HEK293 (cell line): Measurements from ENCODE around the gene PEAR1.

Experiments
- CTCF ChIA-PET: fragments of 350-600 bp; formaldehyde crosslinking; extraction: SDS; loops from one replicate; lab custom pipeline; 2021; ENCODE audit warnings: antibody characterized with exemption; lab: Yijun Ruan, JAX
- POLR2A ChIA-PET: fragments of 300-600 bp; formaldehyde crosslinking; extraction: SDS; loops from one replicate; lab custom pipeline; 2020; ENCODE audit warnings: antibody characterized with exemption, inconsistent platforms; lab: Yijun Ruan, JAX
- H3K27ac ChIP-seq: fragments of 200-500 bp; sonication (Bioruptor generic); 2 replicates; pipeline ENCODE4 v1.5.1; 2014; ENCODE audit warnings: low read depth, low read length, control low read depth, inconsistent platforms; ENCODE audit errors: extremely low read depth
- H3K36me3 ChIP-seq, 2 experiments: fragments of 200-500 bp in 1 of 2; sonication (Bioruptor generic) in 1 of 2; 1 replicate in 1 of 2; 2 replicates in 1 of 2; pipeline ENCODE4 v1.5.1; 2014 to 2017; ENCODE audit warnings: inconsistent platforms in 2 of 2, low read length in 2 of 2; ENCODE audit not compliant: control insufficient read depth in 2 of 2, insufficient read depth in 1 of 2
- H3K4me1 ChIP-seq: fragments of 200-500 bp; sonication (Bioruptor generic); 2 replicates; pipeline ENCODE4 v1.5.1; 2014; ENCODE audit warnings: mild to moderate bottlenecking, low read length, inconsistent platforms; ENCODE audit not compliant: control insufficient read depth, insufficient read depth
- H3K4me3 ChIP-seq: 2 replicates; pipeline ENCODE4 v1.5.1; 2011; ENCODE audit warnings: low read depth, mild to moderate bottlenecking, control low read depth, low read length, moderate library complexity
- H3K9me3 ChIP-seq: fragments of 200-500 bp; sonication (Bioruptor generic); 2 replicates; pipeline ENCODE4 v1.5.1; 2014; ENCODE audit warnings: low read depth, low read length, inconsistent platforms; ENCODE audit not compliant: control insufficient read depth, insufficient read depth
- EGR2 ChIP-seq: fragments of 450-650 bp; formaldehyde crosslinking; IDR thresholded peaks from 2 replicates; pipeline ENCODE4 v1.5.1; 2016; ENCODE audit warnings: low read depth, missing biosample characterization, missing genetic modification characterization
- GLIS1 ChIP-seq: fragments of 450-650 bp; formaldehyde crosslinking; IDR thresholded peaks from 2 replicates; pipeline ENCODE4 v1.5.1; 2016; ENCODE audit warnings: missing biosample characterization, missing genetic modification characterization
- KLF1 ChIP-seq: fragments of 450-650 bp; formaldehyde crosslinking; IDR thresholded peaks from 2 replicates; pipeline ENCODE4 v1.5.1; 2016; ENCODE audit warnings: missing biosample characterization, missing genetic modification characterization
- PRDM1 ChIP-seq: fragments of 450-650 bp; formaldehyde crosslinking; IDR thresholded peaks from 2 replicates; pipeline ENCODE4; 2016; ENCODE audit warnings: missing biosample characterization, missing genetic modification characterization
- SP2 ChIP-seq: fragments of 450-650 bp; formaldehyde crosslinking; IDR thresholded peaks from 2 replicates; pipeline ENCODE4 v1.5.1; 2016; ENCODE audit warnings: missing biosample characterization, missing genetic modification characterization
- SP7 ChIP-seq: fragments of 450-650 bp; formaldehyde crosslinking; IDR thresholded peaks from 2 replicates; pipeline ENCODE4 v1.5.1; 2016; ENCODE audit warnings: missing biosample characterization, missing genetic modification characterization
- WT1 ChIP-seq: fragments of 450-650 bp; formaldehyde crosslinking; IDR thresholded peaks from 2 replicates; pipeline ENCODE4 v1.5.1; 2016; ENCODE audit warnings: missing biosample characterization, missing genetic modification characterization
- ZBTB17 ChIP-seq: fragments of 450-650 bp; formaldehyde crosslinking; IDR thresholded peaks from 2 replicates; pipeline ENCODE4 v1.5.1; 2016; ENCODE audit warnings: missing biosample characterization, missing genetic modification characterization
- ZFHX2 ChIP-seq: fragments of 450-650 bp; formaldehyde crosslinking; conservative IDR thresholded peaks from 2 replicates; pipeline ENCODE4 v1.5.1; 2016; ENCODE audit warnings: missing biosample characterization, missing genetic modification characterization
- ZFP41 ChIP-seq: fragments of 450-650 bp; formaldehyde crosslinking; IDR thresholded peaks from 2 replicates; pipeline ENCODE4 v1.5.1; 2016; ENCODE audit warnings: missing biosample characterization, missing genetic modification characterization, borderline replicate concordance
- ZIC2 ChIP-seq: fragments of 450-650 bp; formaldehyde crosslinking; IDR thresholded peaks from 2 replicates; pipeline ENCODE4 v1.5.1; 2016; ENCODE audit warnings: missing biosample characterization, missing genetic modification characterization
- ZNF138 ChIP-seq: fragments of 450-650 bp; formaldehyde crosslinking; IDR thresholded peaks from 2 replicates; pipeline ENCODE4 v1.5.1; 2016; ENCODE audit warnings: missing biosample characterization, missing genetic modification characterization, borderline replicate concordance
- ZNF292 ChIP-seq: fragments of 450-650 bp; formaldehyde crosslinking; IDR thresholded peaks from 2 replicates; pipeline ENCODE4 v1.5.1; 2016; ENCODE audit warnings: low read depth, missing biosample characterization, missing genetic modification characterization, borderline replicate concordance
- ZNF335 ChIP-seq: fragments of 450-650 bp; formaldehyde crosslinking; conservative IDR thresholded peaks from 2 replicates; pipeline ENCODE4 v1.5.1; 2016; ENCODE audit warnings: missing biosample characterization, missing genetic modification characterization
- ZNF423 ChIP-seq: fragments of 450-650 bp; formaldehyde crosslinking; IDR thresholded peaks from 2 replicates; pipeline ENCODE4 v1.5.1; 2016; ENCODE audit warnings: missing biosample characterization, missing genetic modification characterization
- ZNF48 ChIP-seq: fragments of 450-650 bp; formaldehyde crosslinking; IDR thresholded peaks from 2 replicates; pipeline ENCODE4 v1.5.1; 2016; ENCODE audit warnings: missing biosample characterization, missing genetic modification characterization
- ZNF677 ChIP-seq: fragments of 450-650 bp; IDR thresholded peaks from 2 replicates; pipeline ENCODE4 v1.5.0; 2018; ENCODE audit warnings: missing biosample characterization, mild to moderate bottlenecking, missing genetic modification characterization, moderate library complexity
- ZNF707 ChIP-seq: fragments of 450-650 bp; formaldehyde crosslinking; IDR thresholded peaks from 2 replicates; pipeline ENCODE4 v1.5.1; 2016; ENCODE audit warnings: missing biosample characterization, missing genetic modification characterization
- TF ChIP-seq, protein P1 (sequence below): fragments of 450-650 bp; formaldehyde crosslinking; IDR thresholded peaks from 2 replicates; pipeline ENCODE4 v1.5.1; 2017; ENCODE audit warnings: missing biosample characterization, missing genetic modification characterization
- TF ChIP-seq, protein P2 (sequence below): fragments of 450-650 bp; formaldehyde crosslinking; IDR thresholded peaks from 2 replicates; pipeline ENCODE4 v1.5.1; 2016; ENCODE audit warnings: missing biosample characterization, missing genetic modification characterization
- TF ChIP-seq, protein P3 (sequence below): fragments of 450-650 bp; formaldehyde crosslinking; IDR thresholded peaks from 2 replicates; pipeline ENCODE4 v1.5.0; 2017; ENCODE audit warnings: missing biosample characterization, missing genetic modification characterization, borderline replicate concordance

The PEAR1 gene

DNA sequence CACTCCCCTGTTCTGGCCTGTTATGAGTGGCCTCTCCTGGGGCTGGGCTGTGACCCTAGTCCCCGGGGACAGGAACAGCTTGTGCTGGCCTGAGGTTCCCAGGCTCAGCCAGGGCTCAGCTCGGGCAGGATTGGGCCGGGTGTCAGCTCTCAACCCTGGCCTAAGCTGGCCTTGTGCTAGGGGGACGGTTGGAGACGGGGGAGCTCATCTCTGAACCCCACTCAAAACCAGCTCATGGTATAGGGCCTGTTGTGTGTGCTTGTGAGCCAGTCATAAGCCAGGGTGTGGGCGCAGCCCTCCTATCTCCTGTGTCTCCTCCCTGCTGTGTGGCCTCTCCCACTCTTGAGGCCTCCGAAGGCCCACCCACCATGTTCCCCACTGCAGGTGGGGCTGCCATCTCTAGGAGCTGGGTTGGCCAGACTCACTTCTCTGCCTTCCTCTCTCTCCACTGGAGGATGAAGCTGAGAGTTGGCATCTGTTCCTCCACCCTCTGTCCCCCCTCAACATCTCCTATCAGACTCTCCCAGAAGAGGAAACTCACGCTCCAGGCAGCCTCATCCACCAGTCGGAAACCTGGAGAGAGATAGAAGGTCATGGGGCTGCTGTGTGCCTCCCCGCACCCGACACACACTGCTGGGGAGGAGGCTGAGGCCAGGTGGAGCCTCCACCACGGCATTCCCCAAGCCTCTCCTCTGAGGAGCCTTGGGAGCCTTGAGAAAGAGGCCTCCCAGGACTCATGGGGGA lies 1.4 kb downstream of the PEAR1 start:
- H3K27ac ChIP-seq: no peak overlapping the region

DNA sequence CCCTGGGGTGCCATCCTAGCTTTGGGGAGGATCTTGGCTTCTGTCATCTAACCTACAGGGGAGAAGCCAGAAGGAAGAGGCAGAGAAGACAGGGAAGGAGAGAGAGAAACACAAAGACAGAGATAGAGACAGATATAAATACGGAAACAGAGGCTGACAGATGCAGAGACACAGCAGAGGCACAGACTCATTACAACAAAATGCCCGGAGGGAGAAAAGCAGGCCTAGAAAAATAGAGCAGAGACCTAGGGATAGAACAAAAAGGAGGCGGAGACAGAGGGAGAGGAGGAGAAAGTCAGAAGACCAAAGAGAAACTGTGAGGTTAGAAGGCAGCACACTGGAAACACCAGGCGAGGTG lies 1.9 kb downstream of the PEAR1 start:
- ChIA-PET POLR2A (no interaction called here), CTCF (interaction anchor here (0.6 to 1.5 kb wide), 6 partner anchors 15 to 764 kb away, joined by 3 to 9 read pairs (median 4); no protein-coding TSS in a partner anchor)
- H3K4me3 ChIP-seq: no peak overlapping the region
- no peak overlapping the region for H3K27ac ChIP-seq
- TF ChIP-seq ZNF138 (tag by site-specific recombination): no peak
- TF ChIP-seq ZNF707 (tag by site-specific recombination): no peak
- no peak for TF ChIP-seq ZNF292
- peak; percentile 65 for TF ChIP-seq ZBTB17
- TF ChIP-seq ZFP41 (tag by site-specific recombination): no peak
- TF ChIP-seq WT1 (tag by site-specific recombination): no peak
- TF ChIP-seq ZNF335: no peak
- no peak for TF ChIP-seq ZNF423 (tag by site-specific recombination)
- TF ChIP-seq, protein P1, sequence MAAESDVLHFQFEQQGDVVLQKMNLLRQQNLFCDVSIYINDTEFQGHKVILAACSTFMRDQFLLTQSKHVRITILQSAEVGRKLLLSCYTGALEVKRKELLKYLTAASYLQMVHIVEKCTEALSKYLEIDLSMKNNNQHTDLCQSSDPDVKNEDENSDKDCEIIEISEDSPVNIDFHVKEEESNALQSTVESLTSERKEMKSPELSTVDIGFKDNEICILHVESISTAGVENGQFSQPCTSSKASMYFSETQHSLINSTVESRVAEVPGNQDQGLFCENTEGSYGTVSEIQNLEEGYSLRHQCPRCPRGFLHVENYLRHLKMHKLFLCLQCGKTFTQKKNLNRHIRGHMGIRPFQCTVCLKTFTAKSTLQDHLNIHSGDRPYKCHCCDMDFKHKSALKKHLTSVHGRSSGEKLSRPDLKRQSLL: no peak
- TF ChIP-seq PRDM1: 0 out of 2 replicates have a peak, but pooled peaks have one; percentile 27
- TF ChIP-seq, protein P2, sequence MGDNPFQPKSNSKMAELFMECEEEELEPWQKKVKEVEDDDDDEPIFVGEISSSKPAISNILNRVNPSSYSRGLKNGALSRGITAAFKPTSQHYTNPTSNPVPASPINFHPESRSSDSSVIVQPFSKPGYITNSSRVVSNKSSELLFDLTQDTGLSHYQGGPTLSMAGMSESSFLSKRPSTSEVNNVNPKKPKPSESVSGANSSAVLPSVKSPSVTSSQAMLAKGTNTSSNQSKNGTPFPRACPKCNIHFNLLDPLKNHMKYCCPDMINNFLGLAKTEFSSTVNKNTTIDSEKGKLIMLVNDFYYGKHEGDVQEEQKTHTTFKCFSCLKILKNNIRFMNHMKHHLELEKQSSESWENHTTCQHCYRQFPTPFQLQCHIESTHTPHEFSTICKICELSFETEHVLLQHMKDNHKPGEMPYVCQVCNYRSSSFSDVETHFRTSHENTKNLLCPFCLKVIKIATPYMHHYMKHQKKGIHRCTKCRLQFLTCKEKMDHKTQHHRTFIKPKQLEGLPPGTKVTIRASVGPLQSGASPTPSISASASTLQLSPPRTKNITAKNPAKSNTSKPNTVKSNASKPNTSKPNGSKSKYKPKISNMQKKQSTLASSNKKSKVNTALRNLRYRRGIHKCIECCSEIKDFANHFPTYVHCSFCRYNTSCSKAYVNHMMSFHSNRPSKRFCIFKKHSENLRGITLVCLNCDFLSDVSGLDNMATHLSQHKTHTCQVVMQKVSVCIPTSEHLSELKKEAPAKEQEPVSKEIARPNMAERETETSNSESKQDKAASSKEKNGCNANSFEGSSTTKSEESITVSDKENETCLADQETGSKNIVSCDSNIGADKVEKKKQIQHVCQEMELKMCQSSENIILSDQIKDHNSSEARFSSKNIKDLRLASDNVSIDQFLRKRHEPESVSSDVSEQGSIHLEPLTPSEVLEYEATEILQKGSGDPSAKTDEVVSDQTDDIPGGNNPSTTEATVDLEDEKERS (tag by site-specific recombination): no peak
- no peak for TF ChIP-seq ZNF677 (tag by site-specific recombination)
- H3K4me1 ChIP-seq: no peaks in the 10 kb centered on the region
- H3K9me3 ChIP-seq: no peaks in the 10 kb centered on the region
- no peaks in the 10 kb centered on the region for H3K36me3 ChIP-seq

More for the DNA sequence above, 1.4 kb downstream of the PEAR1 start:
- no peak overlapping the region for H3K4me3 ChIP-seq
- ChIA-PET CTCF (interaction anchor here (0.7 to 10.2 kb wide), 10 partner anchors 16 to 289 kb away, joined by 3 to 136 read pairs (median 6); no protein-coding TSS in a partner anchor), POLR2A (interaction anchor here (0.6 to 1.2 kb wide), 2 partner anchors 73 to 168 kb away, joined by 3 to 6 read pairs; no protein-coding TSS in a partner anchor)
- no peaks in the 10 kb centered on the region for H3K36me3 ChIP-seq
- peak; percentile 88 for TF ChIP-seq GLIS1 (tag by site-specific recombination)
- TF ChIP-seq EGR2 (tag by site-specific recombination): peak; percentile 89
- TF ChIP-seq SP2 (tag by site-specific recombination): 0 out of 2 replicates have a peak, but pooled peaks have one; percentile 19
- TF ChIP-seq ZNF48 (tag by site-specific recombination): no peak
- peak; percentile 87 for TF ChIP-seq ZFHX2
- TF ChIP-seq, protein P3, sequence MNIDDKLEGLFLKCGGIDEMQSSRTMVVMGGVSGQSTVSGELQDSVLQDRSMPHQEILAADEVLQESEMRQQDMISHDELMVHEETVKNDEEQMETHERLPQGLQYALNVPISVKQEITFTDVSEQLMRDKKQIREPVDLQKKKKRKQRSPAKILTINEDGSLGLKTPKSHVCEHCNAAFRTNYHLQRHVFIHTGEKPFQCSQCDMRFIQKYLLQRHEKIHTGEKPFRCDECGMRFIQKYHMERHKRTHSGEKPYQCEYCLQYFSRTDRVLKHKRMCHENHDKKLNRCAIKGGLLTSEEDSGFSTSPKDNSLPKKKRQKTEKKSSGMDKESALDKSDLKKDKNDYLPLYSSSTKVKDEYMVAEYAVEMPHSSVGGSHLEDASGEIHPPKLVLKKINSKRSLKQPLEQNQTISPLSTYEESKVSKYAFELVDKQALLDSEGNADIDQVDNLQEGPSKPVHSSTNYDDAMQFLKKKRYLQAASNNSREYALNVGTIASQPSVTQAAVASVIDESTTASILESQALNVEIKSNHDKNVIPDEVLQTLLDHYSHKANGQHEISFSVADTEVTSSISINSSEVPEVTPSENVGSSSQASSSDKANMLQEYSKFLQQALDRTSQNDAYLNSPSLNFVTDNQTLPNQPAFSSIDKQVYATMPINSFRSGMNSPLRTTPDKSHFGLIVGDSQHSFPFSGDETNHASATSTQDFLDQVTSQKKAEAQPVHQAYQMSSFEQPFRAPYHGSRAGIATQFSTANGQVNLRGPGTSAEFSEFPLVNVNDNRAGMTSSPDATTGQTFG (tag by site-specific recombination): no peak
- no peak for TF ChIP-seq SP7 (tag by site-specific recombination)
- 0 out of 2 replicates have a peak, but pooled peaks have one; percentile 25 for TF ChIP-seq ZIC2 (tag by site-specific recombination)
- TF ChIP-seq KLF1 (tag by site-specific recombination): peak; percentile 50; the same call in 1 of the 2 replicates
- no peaks in the 10 kb centered on the region for H3K9me3 ChIP-seq
- no peaks in the 10 kb centered on the region for H3K4me1 ChIP-seq
